GM21723 (cell line): ENCODE measurements around the gene EXD3.
A peak's percentile ranks its signal among the peaks of the same experiment; 100 is the strongest.
"Not testable (repeated sequence)": the region's sequence is repeated elsewhere in the genome, so short reads cannot be mapped to it uniquely, and the experiment has no call there.

ENCODE experiments used
- ATAC-seq: cut with Tn5 transposase; IDR thresholded peaks from one replicate; pipeline ENCODE4 v1.9.1; 2021; ENCODE audit warnings: mild to moderate bottlenecking, moderate library complexity; ENCODE audit not compliant: unreplicated experiment

The EXD3 gene

DNA sequence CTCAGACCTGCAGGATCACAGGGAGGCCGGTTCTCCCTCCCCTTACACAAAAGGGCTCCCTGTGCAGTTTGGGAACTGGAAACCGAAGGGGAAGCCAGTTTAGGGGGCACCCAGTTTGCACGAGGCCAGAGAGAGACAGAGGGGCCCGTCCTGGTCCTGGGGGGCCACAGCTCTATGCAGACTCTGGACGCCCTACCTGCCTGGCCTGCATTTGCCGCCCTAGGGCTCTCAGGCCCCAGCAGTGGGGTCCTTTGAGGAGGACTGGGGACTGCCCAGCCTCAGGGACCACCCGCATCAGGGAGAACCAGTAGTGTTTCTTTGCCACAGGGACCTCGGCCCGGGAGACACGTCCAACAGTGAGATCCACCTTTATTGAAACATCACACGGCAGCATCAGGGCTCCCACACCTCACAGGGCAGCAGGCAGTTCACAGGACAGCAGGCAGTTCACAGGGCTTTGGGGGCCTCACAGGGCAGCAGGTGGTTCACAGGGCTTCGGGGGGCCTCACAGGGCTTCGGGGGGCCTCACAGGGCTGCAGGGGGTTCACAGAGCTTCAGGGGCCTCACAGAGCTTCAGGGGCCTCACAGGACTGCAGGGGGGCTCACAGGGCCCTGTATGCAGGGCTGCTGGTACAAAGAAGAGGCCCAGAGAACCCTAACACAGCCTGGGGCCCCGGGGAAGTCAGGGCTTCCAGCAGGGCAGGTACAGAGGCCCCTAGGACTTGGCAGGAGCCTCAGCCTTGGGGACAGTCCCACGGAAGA, 36.8 kb upstream of the EXD3 start:
- no peak for ATAC-seq

DNA sequence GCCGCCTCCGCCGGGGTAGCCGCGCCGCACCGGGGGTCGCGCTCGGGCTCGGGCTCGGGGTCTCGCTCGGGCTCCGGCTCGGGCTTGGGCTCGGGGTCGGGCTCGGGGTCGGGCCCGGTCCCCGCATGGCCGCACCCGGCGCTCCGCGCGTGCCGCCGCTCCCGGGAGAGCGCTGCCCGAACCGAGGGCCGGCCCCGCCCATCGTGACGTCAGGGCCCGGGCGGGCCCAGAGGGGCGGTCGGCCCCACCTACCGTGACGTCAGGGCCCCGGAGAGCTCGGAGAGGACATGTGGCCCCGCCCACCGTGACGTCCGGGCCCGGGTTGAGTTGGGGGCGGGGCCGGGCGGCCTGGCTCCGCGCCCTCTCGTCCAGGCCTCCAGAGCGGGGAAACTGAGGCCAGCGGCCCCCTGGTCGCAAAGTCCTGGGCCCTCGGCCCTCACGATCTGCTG, 36.2 kb upstream of the EXD3 start, which contains the start of gene NSMF:
NSMF (minus strand) TSS at position 183 of the 449 bp plus-strand sequence. CDS start 232 bp downstream, outside the sequence.
- ATAC-seq: peak; percentile 76

DNA sequence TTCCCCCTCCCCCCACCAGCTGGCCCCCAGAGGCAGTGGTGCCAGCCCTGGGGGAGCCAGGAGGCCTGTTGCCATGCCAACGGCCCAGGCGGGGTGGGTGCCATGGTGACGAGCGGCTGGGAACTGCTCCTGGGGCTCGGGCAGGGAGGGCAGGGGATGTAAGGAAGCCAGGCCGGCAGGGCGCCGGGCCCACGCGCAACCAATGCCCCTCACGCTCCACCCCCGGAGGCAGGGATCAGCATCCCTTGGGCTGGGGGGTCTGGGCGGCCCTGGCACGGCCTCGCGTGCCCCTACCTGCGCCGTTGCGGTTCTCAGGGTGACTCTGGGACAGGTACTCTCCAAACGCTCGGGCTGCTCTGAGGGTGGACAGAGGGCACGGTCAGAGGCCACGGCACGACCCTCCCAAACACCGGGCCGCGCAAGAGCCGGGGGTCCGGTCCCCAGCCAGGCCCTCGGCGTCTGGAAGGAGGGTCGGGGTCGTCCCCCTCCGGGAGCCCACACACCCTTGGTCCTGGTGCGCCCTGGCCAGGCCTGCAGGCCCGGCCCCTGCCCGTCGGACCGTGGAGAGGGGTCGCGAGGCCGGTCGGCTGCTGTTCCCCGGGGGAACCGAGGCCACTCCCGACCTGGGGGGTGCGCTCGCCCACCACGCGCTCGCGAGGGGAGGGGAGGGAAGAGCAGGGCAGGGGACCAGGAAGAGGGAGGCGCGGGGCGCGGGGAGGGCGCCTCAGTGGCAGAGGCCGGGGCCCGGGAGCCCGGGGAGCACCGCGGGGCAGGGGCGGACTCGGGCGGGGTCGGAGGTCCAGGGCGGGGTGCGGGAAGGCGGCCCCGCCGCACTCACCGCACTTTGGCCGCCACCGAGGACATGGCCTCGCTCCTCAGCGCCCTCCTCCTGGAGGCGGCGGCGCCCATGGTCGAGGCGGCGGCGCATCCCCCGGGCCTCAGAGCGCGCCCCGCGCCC, 35.5 kb upstream of the EXD3 start:
- peak; percentile 19 for ATAC-seq

DNA sequence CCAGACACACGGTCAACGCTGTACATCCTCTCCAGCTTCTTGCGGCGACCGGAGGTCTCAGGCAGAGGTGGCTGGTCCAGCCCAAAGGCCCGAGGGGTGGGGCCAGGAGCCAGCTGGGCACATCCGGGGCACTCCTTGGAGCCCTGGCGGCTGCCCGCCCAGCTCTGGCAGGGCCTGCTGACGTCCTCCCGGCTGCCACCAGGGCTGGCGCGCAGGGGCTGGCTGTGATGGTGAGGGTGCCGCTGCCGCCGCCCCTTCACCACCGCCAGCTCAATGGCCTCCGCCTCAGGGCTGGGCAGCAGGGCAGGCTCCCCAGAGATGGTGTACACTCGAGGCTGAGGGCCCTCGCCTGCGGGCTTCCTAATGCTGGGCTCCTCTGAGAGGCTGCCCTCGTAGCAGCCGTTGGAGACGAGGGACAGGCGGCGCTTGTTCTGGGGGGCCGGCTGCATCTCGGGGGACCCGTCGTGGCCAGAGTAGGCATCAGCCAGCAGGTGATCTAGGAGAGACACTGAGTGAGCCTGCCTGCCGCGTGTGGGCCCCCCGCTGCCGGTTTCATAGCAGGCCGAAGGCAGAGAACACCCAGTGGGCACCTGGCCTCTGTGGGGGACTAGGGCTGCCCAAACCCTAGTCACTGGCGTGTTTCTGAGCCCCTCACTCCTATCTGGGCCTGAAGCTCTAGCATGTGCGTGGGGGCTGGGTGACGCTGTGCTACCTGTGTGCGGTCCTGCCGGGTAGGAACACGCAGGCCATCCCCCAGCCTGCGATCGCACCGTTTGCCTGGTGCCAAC, 34.6 kb upstream of the EXD3 start:
- ATAC-seq: no peak

DNA sequence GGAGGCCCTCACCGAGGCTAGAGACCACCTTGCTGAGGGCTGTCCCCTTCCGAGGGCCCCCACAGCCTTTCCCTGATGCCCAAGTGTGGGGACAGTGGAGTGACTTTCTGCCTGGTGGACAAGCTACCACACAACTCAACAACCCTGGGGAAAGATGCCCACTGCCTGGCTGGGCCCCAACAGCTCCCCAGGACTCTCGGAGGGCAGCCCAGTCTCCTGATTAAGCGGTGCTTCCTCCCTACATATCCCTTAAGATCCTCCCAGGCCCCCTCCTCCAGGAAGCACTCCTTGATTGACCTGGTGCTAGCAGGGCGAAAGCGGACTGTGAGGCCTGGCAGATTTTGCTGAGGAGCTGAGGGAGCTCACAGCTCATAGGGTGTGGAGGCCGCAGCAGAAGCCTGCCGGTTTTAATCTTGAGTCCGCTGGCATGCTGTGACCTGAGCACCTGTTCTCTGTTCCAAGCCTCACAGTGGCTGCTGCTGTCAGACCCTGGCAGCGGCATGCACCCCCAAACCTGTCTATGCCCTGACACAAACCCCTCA, 34.0 kb upstream of the EXD3 start:
- no peak for ATAC-seq

DNA sequence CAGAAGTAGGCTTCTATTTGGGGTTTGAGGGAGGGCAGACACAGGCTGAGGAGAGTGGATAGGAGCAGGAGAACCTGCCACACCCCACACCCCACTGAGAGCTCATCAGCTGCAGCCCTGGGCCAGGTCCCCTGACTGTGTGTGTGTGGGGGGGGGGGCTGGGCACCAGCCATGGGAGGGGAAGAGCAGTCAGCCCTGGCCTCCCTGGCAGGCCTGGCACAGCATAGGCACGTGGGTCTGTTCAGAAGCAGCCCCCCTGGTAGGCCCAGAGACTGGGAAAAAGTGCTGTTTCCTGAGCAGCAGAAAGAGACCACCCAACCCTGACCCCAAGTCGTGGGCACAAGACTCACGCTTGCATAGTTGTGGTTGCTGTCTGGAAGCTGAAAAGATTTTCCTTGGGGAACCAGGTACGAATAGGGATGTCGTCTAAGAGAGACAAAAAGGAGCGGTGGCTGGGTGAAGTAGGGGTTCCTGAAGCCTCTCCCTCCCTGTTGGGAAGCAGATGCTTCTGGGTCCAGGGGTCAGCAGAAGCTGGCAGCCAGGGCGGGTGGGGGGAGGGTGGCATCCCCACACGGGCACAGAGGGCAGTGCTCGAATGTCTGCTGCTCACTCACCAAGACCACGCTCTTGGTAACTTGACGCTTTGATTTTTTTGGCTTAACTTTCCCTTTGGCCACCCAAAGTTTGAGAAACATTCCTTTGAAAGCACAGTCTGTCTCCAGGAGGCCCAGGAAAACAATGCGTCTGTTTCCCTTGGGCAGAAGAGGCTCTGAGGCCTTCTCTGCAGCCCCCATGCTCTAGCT, 33.3 kb upstream of the EXD3 start:
- no peak for ATAC-seq

DNA sequence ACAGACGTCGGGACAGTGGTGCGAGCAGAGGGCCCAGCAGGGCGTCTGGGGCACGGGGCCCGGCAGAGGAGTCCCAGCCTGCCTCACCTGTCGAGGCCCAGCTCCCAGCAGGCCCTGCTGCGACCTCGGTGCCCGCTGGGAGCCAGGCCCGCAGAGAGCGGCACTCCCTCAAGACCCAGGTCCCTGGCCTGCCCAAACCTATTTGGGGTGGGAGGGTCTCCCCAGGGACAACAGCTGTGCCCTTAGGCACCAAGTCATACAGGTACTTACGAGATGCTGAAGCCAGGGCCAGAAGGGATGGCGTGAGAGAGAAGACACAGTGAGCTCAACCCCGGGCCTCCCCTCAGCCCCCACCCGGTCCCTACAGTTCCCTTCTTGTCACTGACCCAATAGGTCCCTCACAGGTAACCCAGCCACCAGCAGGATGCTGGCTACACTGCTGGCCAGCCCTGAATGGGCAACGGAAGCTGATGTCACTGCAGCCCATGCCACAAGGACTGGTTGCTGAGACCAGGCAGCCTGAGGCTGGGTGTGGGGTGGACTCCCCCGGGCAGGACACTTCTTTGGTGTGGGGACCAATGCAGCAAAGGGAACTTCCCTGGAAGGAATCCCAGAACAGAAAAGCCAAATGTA, 32.5 kb upstream of the EXD3 start:
- ATAC-seq: no peak

DNA sequence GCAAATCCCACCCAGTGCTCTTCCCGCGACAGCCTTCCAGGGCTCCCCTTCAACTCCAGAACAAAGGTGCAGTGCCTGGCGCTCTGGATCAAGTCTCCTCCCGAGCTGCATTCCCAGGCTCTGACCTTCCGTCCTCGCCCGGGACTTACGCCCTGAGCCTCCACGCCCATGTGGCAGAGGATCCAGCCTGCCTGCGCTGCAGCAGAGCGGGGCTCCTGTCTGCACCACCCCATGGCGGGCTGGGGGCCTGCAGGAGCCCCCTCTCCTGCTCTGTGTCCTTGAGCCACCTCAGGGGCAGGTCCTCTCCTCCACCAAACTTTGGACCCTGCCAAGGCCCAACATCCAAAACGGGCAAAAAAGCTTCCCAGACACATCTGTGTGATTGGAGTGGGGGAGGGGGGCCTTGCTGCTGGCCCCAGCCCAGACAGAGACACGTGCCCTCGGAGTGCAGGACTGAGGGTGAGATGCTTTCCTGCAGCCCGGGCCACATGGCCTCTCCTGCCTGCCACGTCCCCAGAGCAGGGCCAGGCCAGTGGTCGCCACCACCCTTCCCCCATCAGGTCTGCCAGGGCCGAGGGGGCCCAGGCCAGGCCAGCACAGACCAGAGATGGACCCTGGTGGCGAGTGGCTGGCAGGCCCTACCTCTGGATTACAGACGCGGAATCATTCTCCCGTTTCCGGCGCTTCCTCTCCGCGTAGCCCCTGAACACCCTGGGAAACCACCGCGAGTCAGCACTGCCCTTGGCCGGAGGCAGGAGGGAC, 31.8 kb upstream of the EXD3 start:
- no peak for ATAC-seq

DNA sequence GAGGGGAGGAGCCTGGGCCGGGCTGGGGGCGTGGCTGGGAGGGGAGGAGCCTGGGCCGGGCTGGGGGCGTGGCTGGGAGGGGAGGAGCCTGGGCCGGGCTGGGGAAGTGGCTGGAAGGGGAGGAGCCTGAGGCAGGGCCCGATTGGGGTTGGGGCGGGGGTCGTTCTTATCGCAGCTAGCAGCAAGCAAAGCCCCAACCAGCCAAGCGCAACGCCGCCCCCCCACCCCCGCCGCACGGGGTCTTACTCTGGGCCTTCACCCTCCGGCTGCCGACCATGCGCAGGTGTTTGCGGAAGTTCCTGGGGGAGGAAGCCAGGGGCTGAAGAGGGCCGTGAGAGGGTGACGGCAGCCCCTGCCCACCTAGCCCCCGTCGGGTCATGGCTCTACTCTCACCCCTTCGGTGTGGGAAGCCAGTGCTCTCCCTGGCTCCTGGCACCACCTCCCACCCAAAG, 31.2 kb upstream of the EXD3 start:
- no peak for ATAC-seq

DNA sequence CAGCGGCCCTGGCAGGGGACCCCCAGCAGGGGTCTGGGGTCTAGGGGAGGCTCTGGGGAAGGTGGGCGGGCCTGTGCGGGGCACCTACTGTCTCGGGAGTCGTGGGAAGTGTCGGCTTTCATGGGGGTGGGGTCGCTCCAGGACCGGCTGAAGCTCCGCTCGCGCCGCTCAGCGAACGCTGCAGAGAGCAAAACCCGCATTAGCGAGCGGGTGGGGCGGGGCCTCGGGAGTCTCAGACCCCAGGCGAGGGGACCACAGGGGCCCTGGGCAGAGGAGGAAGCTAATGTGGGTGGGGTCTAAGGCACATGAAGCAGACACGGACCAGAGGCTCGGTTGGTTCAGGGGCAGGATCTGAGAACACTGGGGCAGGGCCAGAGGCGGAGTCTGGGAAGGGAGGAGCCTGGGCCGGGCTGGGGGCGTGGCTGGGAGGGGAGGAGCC, 30.7 kb upstream of the EXD3 start:
- ATAC-seq: no peak

DNA sequence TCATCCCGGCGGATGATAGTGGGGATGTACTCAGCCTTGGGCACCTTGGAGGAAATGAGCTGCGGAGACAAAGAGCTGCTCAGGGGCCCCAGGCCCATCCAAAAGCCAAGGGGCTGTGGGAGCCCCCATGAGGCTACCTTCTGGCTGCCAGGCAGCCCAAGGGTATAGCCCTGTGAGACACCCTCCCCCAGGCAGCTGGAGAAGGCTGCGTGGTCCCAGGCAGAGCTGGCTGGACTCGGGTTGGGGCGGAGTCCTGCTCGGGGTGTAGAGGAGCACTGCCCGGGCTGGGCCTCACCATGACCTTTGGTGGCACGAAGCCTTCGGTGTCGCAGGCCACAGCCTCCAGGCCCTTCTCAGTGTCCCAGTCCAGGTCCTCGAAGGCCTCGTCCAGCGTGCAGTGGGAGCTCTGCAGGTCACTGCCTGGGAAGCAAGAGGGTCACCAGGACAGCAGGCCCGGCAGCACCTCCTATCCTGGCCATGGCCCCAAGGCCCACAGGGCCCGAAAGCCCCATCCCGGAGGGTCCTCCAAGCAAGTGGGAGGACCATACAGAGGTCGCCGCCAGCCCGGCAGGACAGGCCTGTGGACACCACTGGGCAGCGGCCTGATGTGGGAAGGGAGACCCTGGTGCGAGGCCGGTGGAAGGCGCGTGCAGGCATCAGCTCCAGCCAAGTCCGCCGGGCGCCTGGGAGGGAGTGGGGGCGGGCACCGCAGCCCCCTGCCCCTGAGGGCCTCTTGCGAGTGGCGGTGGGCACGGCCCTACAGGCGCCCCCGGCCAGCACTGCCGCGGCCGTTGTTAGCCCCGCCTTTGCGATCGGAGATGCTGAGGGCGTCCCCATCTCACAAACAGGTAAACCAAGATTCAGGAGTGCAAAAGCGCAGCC, 30.0 kb upstream of the EXD3 start:
- no peak for ATAC-seq

DNA sequence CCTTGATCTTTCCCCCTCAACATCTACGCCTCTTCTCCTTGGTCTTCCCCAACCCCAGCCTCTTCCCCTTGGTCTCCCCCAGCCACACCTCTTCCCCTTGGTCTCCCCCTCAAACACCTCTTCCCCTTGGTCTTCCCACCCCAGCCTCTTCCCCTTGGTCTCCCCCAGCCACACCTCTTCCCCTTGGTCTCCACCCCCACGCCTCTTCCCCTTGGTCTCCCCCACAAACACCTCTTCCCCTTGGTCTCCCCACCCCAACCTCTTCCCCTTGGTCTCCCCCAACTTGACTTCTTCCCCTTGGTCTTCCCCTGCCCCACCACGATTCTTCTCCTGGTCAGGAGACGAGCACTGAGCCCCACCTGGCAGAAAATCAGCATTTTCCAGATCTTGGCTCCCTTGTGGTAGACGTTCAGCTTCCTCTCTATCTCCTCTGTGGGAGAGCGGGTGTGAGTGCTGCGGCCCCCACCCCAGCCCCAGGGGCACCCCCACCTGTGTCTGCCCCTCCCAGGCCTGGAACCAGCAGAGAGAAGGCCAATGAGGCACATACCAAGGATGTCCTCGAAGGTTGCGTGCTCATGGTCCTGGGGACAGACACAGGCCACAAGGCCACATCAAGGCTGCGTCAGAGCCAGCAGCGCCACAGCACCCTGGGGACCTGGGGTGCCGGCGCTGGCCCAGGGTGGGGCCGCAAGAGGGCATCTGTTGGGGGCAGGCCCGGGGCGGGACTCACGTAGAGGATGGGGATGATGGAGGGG, 29.2 kb upstream of the EXD3 start:
- ATAC-seq: no peak

DNA sequence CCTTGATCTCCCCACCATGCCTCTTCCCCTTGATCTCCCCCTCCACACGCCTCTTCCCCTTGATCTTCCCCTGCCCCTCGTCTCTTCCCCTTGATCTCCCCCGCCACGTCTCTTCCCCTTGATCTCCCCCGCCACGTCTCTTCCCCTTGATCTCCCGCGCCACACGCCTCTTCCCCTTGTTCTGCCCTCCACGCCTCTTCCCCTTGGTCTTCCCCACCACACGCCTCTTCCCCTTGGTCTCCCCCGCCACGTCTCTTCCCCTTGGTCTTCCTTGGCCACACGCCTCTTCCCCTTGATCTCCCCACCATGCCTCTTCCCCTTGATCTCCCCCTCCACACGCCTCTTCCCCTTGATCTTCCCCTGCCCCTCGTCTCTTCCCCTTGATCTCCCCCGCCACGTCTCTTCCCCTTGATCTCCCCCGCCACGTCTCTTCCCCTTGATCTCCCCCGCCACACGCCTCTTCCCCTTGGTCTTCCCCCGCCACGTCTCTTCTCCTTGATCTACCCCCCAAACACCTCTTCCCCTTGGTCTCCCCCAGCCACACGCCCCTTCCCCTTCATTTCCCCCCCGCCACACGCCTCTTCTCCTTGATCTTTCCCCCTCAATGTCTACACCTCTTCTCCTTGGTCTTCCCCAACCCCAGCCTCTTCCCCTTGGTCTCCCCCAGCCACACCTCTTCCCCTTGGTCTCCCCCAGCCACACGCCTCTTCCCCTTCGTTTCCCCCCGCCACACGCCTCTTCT, 28.5 kb upstream of the EXD3 start:
- ATAC-seq: not testable (repeated sequence)

DNA sequence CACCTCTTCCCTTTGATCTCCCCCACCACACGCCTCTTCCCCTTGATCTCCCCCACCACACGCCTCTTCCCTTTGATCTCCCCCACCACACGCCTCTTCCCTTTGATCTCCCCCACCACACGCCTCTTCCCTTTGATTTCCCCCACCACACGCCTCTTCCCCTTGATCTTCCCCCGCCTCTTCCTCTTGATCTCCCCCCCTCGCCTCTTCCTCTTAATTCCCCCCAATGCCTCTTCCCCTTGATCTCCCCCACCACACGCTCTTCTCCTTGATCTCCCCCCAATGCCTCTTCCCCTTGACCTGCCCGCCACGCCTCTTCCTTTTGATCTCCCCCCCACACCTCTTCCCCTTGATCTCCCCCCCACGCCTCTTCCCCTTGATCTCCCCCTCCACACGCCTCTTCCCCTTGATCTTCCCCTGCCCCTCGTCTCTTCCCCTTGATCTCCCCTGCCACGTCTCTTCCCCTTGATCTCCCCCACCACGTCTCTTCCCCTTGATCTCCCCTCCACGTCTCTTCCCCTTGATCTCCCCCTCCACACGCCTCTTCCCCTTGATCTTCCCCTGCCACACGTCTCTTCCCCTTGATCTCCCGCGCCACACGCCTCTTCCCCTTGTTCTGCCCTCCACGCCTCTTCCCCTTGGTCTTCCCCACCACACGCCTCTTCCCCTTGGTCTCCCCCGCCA, 27.7 kb upstream of the EXD3 start:
- ATAC-seq: not testable (repeated sequence)

DNA sequence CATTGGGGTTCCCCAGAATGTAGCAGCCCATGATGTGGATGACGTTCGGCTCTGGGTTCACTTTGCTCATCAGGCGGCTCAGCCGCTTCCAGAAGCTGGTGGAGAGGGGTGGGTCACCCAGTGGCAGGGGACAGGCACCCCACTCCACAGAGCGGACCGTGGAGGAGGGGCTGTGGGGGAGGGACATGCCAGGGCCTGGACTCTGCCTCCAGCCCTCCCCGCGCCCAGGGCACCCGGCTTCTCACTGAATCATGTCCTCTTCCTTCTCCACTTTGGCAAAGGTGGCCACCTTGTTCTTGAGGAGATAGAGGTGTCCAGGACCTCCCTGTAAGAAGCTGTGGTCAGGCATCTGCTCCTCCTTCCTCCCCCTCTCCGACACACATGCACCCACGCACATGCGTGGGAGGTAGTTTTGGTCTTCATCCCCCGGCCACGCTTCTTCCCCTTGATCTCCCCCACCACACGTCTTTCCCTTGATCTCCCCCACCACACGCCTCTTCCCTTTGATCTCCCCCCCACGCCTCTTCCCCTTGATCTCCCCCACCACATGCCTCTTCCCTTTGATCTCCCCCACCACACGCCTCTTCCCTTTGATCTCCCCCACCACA, 27.1 kb upstream of the EXD3 start:
- no peak for ATAC-seq
